Mesendoderm (in vitro differentiated cells): Measurements from ENCODE around the gene C9orf43.

ENCODE experiments used
- DNase-seq: peaks from one replicate; pipeline ENCODE4 v3.0.0; 2013
- H2AK5ac ChIP-seq: 2 replicates; pipeline ENCODE4 v1.6.1; 2013; ENCODE audit warnings: low read length, inconsistent platforms
- H2BK120ac ChIP-seq: 2 replicates; pipeline ENCODE4 v1.6.1; 2013; ENCODE audit warnings: low read depth, mild to moderate bottlenecking, low read length, moderate library complexity, mixed read lengths
- H2BK15ac ChIP-seq: replicated peaks from 2 replicates; pipeline ENCODE4 v1.6.1; 2013; ENCODE audit warnings: low read depth, mild to moderate bottlenecking, moderate library complexity
- H2BK5ac ChIP-seq: 2 replicates; pipeline ENCODE4 v1.6.1; 2013; ENCODE audit warnings: low read length, inconsistent platforms
- H3K18ac ChIP-seq: 2 replicates; pipeline ENCODE4 v1.6.1; 2013; ENCODE audit warnings: mild to moderate bottlenecking, low read length, mixed read lengths
- H3K23ac ChIP-seq: one replicate; pipeline ENCODE4 v1.6.1; 2013; ENCODE audit warnings: low read length
- H3K27ac ChIP-seq: 2 replicates; pipeline ENCODE4 v1.5.1; 2013; ENCODE audit warnings: low read depth, mild to moderate bottlenecking, inconsistent platforms, low read length, moderate library complexity
- H3K27me3 ChIP-seq: 2 replicates; pipeline ENCODE4 v1.6.1; 2013; ENCODE audit warnings: low read length, control low read depth, mild to moderate bottlenecking, inconsistent platforms; ENCODE audit not compliant: insufficient read depth, poor library complexity
- H3K36me3 ChIP-seq: 2 replicates; pipeline ENCODE4 v1.6.1; 2013; ENCODE audit warnings: low read length, inconsistent platforms; ENCODE audit not compliant: control insufficient read depth, insufficient read depth
- H3K4ac ChIP-seq: one replicate; pipeline ENCODE4 v1.6.1; 2013; ENCODE audit warnings: low read depth, mild to moderate bottlenecking, low read length, moderate library complexity
- H3K4me1 ChIP-seq: 2 replicates; pipeline ENCODE4 v1.6.1; 2013; ENCODE audit warnings: low read depth, low read length, inconsistent platforms; ENCODE audit not compliant: control insufficient read depth
- H3K4me2 ChIP-seq: 2 replicates; pipeline ENCODE4 v1.6.1; 2013; ENCODE audit warnings: low read length
- H3K4me3 ChIP-seq: 2 replicates; pipeline ENCODE4 v1.5.1; 2013; ENCODE audit warnings: mild to moderate bottlenecking, low read length
- H3K56ac ChIP-seq: one replicate; pipeline ENCODE4 v1.6.1; 2013; ENCODE audit warnings: low read length
- H3K79me1 ChIP-seq: 2 replicates; pipeline ENCODE4 v1.6.1; 2013; ENCODE audit warnings: low read length, inconsistent platforms
- H3K79me2 ChIP-seq: 2 replicates; pipeline ENCODE4 v1.6.1; 2013; ENCODE audit warnings: mild to moderate bottlenecking, low read length; ENCODE audit not compliant: control insufficient read depth, insufficient read depth
- H3K9ac ChIP-seq: 2 replicates; pipeline ENCODE4 v1.6.1; 2013; ENCODE audit warnings: low read length, inconsistent platforms
- H4K5ac ChIP-seq: one replicate; pipeline ENCODE4 v1.6.1; 2013; ENCODE audit warnings: low read length
- H4K8ac ChIP-seq: one replicate; pipeline ENCODE4 v1.6.1; 2013; ENCODE audit warnings: low read depth, mild to moderate bottlenecking, control low read depth, low read length, moderate library complexity
- WGBS: extraction: QIAGEN DNeasy Blood & Tissue Kit; methylation state at CpG from one replicate; pipeline ENCODE4 v1.1.7; 2013; ENCODE audit warnings: low lambda C conversion rate, missing lambda C conversion rate; ENCODE audit not compliant: insufficient coverage; ENCODE audit errors: extremely low coverage; 5-methylcytosine and 5-hydroxymethylcytosine counted together

The C9orf43 gene

GRCh38 chr9:113387560-113388230 lies 22.9 kb upstream of the C9orf43 start:
- Histone ChIP-seq H3K27me3 (no peaks in the 10 kb centered on the region), H2AK5ac (no peak overlapping the region), H2BK120ac (no peak overlapping the region), H3K36me3 (peaks cover 4% of the 10 kb centered on the region), H3K79me1 (no peaks in the 10 kb centered on the region), H2BK5ac (no peak overlapping the region), H3K23ac (no peak overlapping the region), H4K5ac (no peak overlapping the region), H2BK15ac (no peak overlapping the region), H3K4me3 (no peak overlapping the region), H3K18ac (no peak overlapping the region), H3K4me1 (no peaks in the 10 kb centered on the region), H3K9ac (no peak overlapping the region), H3K79me2 (no peaks in the 10 kb centered on the region), H3K4me2 (no peak overlapping the region), H4K8ac (no peak overlapping the region), H3K4ac (no peak overlapping the region), H3K27ac (no peak overlapping the region), H3K56ac (no peak overlapping the region)
- no peak for DNase-seq
- WGBS, result no CpG with 5 or more reads among the region's 9 CpGs

- Histone ChIP-seq H2AK5ac (no peak overlapping the region), H3K36me3 (peaks cover 4% of the 10 kb centered on the region), H4K8ac (no peak overlapping the region), H3K27ac (no peak overlapping the region), H3K4me1 (no peaks in the 10 kb centered on the region), H3K18ac (no peak overlapping the region), H3K9ac (no peak overlapping the region), H2BK5ac (no peak overlapping the region), H3K4me2 (no peak overlapping the region), H3K4ac (no peak overlapping the region), H2BK120ac (no peak overlapping the region), H3K79me2 (no peaks in the 10 kb centered on the region), H3K23ac (no peak overlapping the region), H3K27me3 (no peaks in the 10 kb centered on the region), H3K56ac (no peak overlapping the region), H2BK15ac (no peak overlapping the region), H3K79me1 (no peaks in the 10 kb centered on the region), H3K4me3 (no peak overlapping the region), H4K5ac (no peak overlapping the region)
- WGBS, result no CpG with 5 or more reads among the region's 13 CpGs
- no peak for DNase-seq
Measured at GRCh38 chr9:113388833-113389232, 21.7 kb upstream of the C9orf43 start.

DNA sequence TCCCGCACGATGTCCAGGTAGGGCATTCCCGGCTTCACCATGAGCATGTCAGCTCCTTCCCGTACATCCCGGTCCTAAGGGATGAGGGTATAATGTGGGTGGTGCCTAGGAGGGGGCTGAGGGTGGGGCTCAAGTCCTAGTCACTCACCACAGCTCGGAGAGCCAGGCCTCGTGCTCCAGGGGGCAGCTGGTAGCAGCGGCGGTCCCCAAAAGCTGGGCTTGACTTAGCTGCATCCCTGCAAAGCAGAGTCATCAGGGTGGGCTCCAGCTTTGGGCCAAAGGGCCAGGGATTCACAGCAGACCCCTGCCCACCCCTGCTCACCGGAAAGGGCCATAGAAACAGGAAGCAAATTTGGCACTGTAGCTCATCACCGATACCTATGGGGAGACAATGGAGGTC lies 21.1 kb upstream of the C9orf43 start:
- Histone ChIP-seq H3K9ac (no peak overlapping the region), H4K8ac (no peak overlapping the region), H3K79me1 (no peaks in the 10 kb centered on the region), H2AK5ac (no peak overlapping the region), H3K23ac (no peak overlapping the region), H4K5ac (no peak overlapping the region), H3K4me2 (no peak overlapping the region), H3K4me3 (no peak overlapping the region), H3K79me2 (no peaks in the 10 kb centered on the region), H2BK15ac (no peak overlapping the region), H2BK5ac (no peak overlapping the region), H3K18ac (no peak overlapping the region), H3K27me3 (no peaks in the 10 kb centered on the region), H2BK120ac (no peak overlapping the region), H3K4ac (no peak overlapping the region), H3K27ac (no peak overlapping the region), H3K36me3 (peaks cover 4% of the 10 kb centered on the region), H3K56ac (no peak overlapping the region), H3K4me1 (no peaks in the 10 kb centered on the region)
- no CpG with 5 or more reads among the region's 11 CpGs for WGBS
- no peak for DNase-seq

- no CpG with 5 or more reads among the region's 17 CpGs for WGBS
- H3K23ac ChIP-seq, result no peak overlapping the region
- DNase-seq, result no peak
Measured at GRCh38 chr9:113390192-113390960, 20.2 kb upstream of the C9orf43 start.

GRCh38 chr9:113391917-113392316 lies 18.6 kb upstream of the C9orf43 start:
- Histone ChIP-seq H3K4me2 (no peak overlapping the region), H3K27me3 (no peaks in the 10 kb centered on the region), H2BK120ac (no peak overlapping the region), H3K27ac (no peak overlapping the region), H3K18ac (no peak overlapping the region), H4K5ac (no peak overlapping the region), H3K9ac (no peak overlapping the region), H3K79me2 (no peaks in the 10 kb centered on the region), H3K36me3 (peaks cover 4% of the 10 kb centered on the region), H4K8ac (no peak overlapping the region), H2BK15ac (no peak overlapping the region), H3K4ac (no peak overlapping the region), H2BK5ac (no peak overlapping the region), H2AK5ac (no peak overlapping the region), H3K56ac (no peak overlapping the region), H3K23ac (no peak overlapping the region), H3K4me1 (no peaks in the 10 kb centered on the region), H3K4me3 (no peak overlapping the region), H3K79me1 (no peaks in the 10 kb centered on the region)
- no peak for DNase-seq
- no CpG with 5 or more reads among the region's 7 CpGs for WGBS

More at GRCh38 chr9:113390192-113390960, 20.2 kb upstream of the C9orf43 start:
- Histone ChIP-seq H3K79me1 (no peaks in the 10 kb centered on the region), H3K4ac (no peak overlapping the region), H2AK5ac (no peak overlapping the region), H3K18ac (no peak overlapping the region), H3K27me3 (no peaks in the 10 kb centered on the region), H3K79me2 (no peaks in the 10 kb centered on the region), H3K27ac (no peak overlapping the region), H3K36me3 (peaks cover 4% of the 10 kb centered on the region), H4K8ac (no peak overlapping the region), H4K5ac (no peak overlapping the region), H2BK5ac (no peak overlapping the region), H3K56ac (no peak overlapping the region), H3K4me2 (no peak overlapping the region), H2BK120ac (no peak overlapping the region), H3K9ac (no peak overlapping the region), H2BK15ac (no peak overlapping the region), H3K4me1 (no peaks in the 10 kb centered on the region), H3K4me3 (no peak overlapping the region)
